ENCODE data around the gene C17orf78. TPM values are rescaled to one million over a fixed set of nuclear protein-coding genes. Genes with fewer than 3 reads are reported as not detected.
A peak's percentile ranks its signal among the peaks of the same experiment; 100 is the strongest.

Gene C17orf78
- polyA plus RNA-seq, 1 experiment, result not detected

GRCh38 chr17:37358830-37359681, 16.7 kb upstream of the C17orf78 start:
- peak; percentile 59 for DNase-seq (ENCODE audit: low read depth)
- H3K36me3 ChIP-seq (ENCODE audit: control insufficient read depth, insufficient read depth, low read length), result no peaks in the 10 kb centered on the region
- TF ChIP-seq CTCF (IDR thresholded peaks at IDR 0.05; ENCODE audit: insufficient read depth, low read depth, low read length), result peak; percentile 12; the same call in 1 of the 2 replicates
- ChIA-PET CTCF (interaction anchor here (1.0 to 2.4 kb wide), 3 partner anchors 15 to 211 kb away, joined by 3 to 16 read pairs (median 3); no protein-coding TSS in a partner anchor), POLR2A (interaction anchor here (0.6 kb wide), 1 partner anchor 124 kb away, joined by 12 read pairs; no protein-coding TSS in a partner anchor)
- peak overlapping the region; percentile 85 for H3K4me3 ChIP-seq (ENCODE audit: low read depth, low read length)
- H3K27me3 ChIP-seq (ENCODE audit: control insufficient read depth, insufficient read depth, low read length), result no peaks in the 10 kb centered on the region

GRCh38 chr17:37359682-37360188, 16.1 kb upstream of the C17orf78 start:
- no peak for DNase-seq (ENCODE audit: low read depth)
- H3K36me3 ChIP-seq (ENCODE audit: control insufficient read depth, insufficient read depth, low read length), result no peaks in the 10 kb centered on the region
- H3K4me3 ChIP-seq (ENCODE audit: low read depth, low read length), result peak overlapping the region; percentile 85
- ChIA-PET POLR2A (no interaction called here), CTCF (interaction anchor here (0.6 to 2.4 kb wide), 3 partner anchors 14 to 210 kb away, joined by 3 to 16 read pairs (median 3); no protein-coding TSS in a partner anchor)
- TF ChIP-seq CTCF (IDR thresholded peaks at IDR 0.05; ENCODE audit: insufficient read depth, low read depth, low read length), result no peak
- no peaks in the 10 kb centered on the region for H3K27me3 ChIP-seq (ENCODE audit: control insufficient read depth, insufficient read depth, low read length)

GRCh38 chr17:37360632-37361031, 15.2 kb upstream of the C17orf78 start:
- CTCF ChIA-PET, result interaction anchor here (1.4 to 2.2 kb wide), 2 partner anchors 10 to 13 kb away, joined by 5 to 11 read pairs; no protein-coding TSS in a partner anchor
- DNase-seq (ENCODE audit: low read depth), result no peak
- Histone ChIP-seq H3K27me3 (ENCODE audit: control insufficient read depth, insufficient read depth, low read length) (no peaks in the 10 kb centered on the region), H3K36me3 (ENCODE audit: control insufficient read depth, insufficient read depth, low read length) (no peaks in the 10 kb centered on the region), H3K4me3 (ENCODE audit: low read depth, low read length) (no peak overlapping the region)
- TF ChIP-seq CTCF (IDR thresholded peaks at IDR 0.05; ENCODE audit: insufficient read depth, low read depth, low read length), result no peak
- POLR2A ChIA-PET, result no interaction called here

GRCh38 chr17:37361543-37361942, 14.2 kb upstream of the C17orf78 start:
- Histone ChIP-seq H3K36me3 (ENCODE audit: control insufficient read depth, insufficient read depth, low read length) (no peaks in the 10 kb centered on the region), H3K4me3 (ENCODE audit: low read depth, low read length) (no peak overlapping the region), H3K27me3 (ENCODE audit: control insufficient read depth, insufficient read depth, low read length) (no peaks in the 10 kb centered on the region)
- ChIA-PET POLR2A (no interaction called here), CTCF (interaction anchor here (0.9 to 2.2 kb wide), 3 partner anchors 9 to 15 kb away, joined by 3 to 11 read pairs (median 5); partner anchors contain the start of gene C17orf78)
- no peak for DNase-seq (ENCODE audit: low read depth)
- TF ChIP-seq CTCF (IDR thresholded peaks at IDR 0.05; ENCODE audit: insufficient read depth, low read depth, low read length), result no peak

GRCh38 chr17:37365589-37365988, 10.2 kb upstream of the C17orf78 start:
- POLR2A ChIA-PET, result interaction anchor here (0.6 kb wide), 1 partner anchor 8 kb away, joined by 3 read pairs; no protein-coding TSS in a partner anchor
- no peak for DNase-seq (ENCODE audit: low read depth)
- Histone ChIP-seq H3K4me3 (ENCODE audit: low read depth, low read length) (no peak overlapping the region), H3K27me3 (ENCODE audit: control insufficient read depth, insufficient read depth, low read length) (no peaks in the 10 kb centered on the region), H3K36me3 (ENCODE audit: control insufficient read depth, insufficient read depth, low read length) (no peaks in the 10 kb centered on the region)
- no peak for TF ChIP-seq CTCF (IDR thresholded peaks at IDR 0.05; ENCODE audit: insufficient read depth, low read depth, low read length)
- CTCF ChIA-PET, result no interaction called here

Data from BJ (cell line).